RWPE2 (cell line): ENCODE measurements around the gene DNMT1.

Experiments used
- ATAC-seq: fragments of 200-7000 bp; cut with Tn5 transposase; 3 replicates; pipeline ENCODE4 v1.9.1; 2021; ENCODE audit warnings: low read depth
- DNase-seq: peaks from one replicate; pipeline ENCODE4 v3.0.0-alpha.2; 2020; ENCODE audit warnings: low spot score
- H3K27ac ChIP-seq: fragments of 450-650 bp; 2 replicates; pipeline ENCODE4 v1.5.1; 2017; ENCODE audit warnings: mild to moderate bottlenecking; ENCODE audit not compliant: poor library complexity, severe bottlenecking
- H3K27me3 ChIP-seq: fragments of 250-450 bp; sonication (Bioruptor Pico); 2 replicates; pipeline ENCODE4 v1.5.1; 2021; ENCODE audit warnings: mild to moderate bottlenecking, moderate library complexity; ENCODE audit not compliant: insufficient read depth, poor library complexity, severe bottlenecking
- H3K36me3 ChIP-seq: fragments of 250-450 bp; sonication (Bioruptor Pico); 2 replicates; pipeline ENCODE4 v1.5.1; 2020; ENCODE audit warnings: low read depth, mild to moderate bottlenecking, moderate library complexity
- H3K4me1 ChIP-seq: fragments of 250-450 bp; sonication (Bioruptor Pico); 2 replicates; pipeline ENCODE4 v1.5.1; 2021; ENCODE audit warnings: mild to moderate bottlenecking, moderate library complexity; ENCODE audit not compliant: insufficient read depth, poor library complexity, severe bottlenecking
- H3K4me3 ChIP-seq: fragments of 250-450 bp; sonication (Bioruptor Pico); 2 replicates; pipeline ENCODE4 v1.5.1; 2021; ENCODE audit warnings: mild to moderate bottlenecking, moderate library complexity; ENCODE audit not compliant: severe bottlenecking
- H3K9me3 ChIP-seq: fragments of 250-450 bp; sonication (Bioruptor Pico); 2 replicates; pipeline ENCODE4 v1.5.1; 2021; ENCODE audit warnings: mild to moderate bottlenecking, moderate library complexity; ENCODE audit not compliant: severe bottlenecking
- TF ChIP-seq, protein P1 (sequence below): fragments of 450-650 bp; IDR thresholded peaks from one replicate; pipeline ENCODE4 v1.5.1; 2017; ENCODE audit warnings: mild to moderate bottlenecking, moderate library complexity; ENCODE audit not compliant: poor library complexity, severe bottlenecking

Gene DNMT1

DNA sequence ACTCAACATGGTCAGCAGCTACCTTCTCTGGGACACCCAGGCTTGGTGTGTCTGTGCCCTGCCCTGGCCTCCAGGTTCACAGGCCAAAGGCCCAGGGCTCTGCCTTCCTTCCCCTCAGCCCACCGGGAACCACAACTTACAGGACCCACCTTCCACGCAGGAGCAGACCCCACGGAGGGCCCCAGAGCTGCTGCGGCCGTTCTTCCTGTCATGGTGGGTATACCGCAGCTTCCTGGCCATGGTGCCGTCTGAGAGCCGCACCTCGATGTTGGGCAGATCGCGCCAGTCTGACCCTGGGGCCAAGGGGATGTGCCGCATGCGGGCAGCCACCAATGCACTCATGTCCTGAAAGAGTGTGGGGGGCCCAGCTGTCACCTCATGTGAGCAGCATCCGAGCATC is 57.8 kb downstream of the DNMT1 start:
- no peak overlapping the region for H3K27ac ChIP-seq
- peaks cover 95% of the 10 kb centered on the region for H3K36me3 ChIP-seq
- peaks cover 5% of the 10 kb centered on the region for H3K4me1 ChIP-seq
- no peaks in the 10 kb centered on the region for H3K27me3 ChIP-seq
- no peak for DNase-seq
- TF ChIP-seq, protein P1, sequence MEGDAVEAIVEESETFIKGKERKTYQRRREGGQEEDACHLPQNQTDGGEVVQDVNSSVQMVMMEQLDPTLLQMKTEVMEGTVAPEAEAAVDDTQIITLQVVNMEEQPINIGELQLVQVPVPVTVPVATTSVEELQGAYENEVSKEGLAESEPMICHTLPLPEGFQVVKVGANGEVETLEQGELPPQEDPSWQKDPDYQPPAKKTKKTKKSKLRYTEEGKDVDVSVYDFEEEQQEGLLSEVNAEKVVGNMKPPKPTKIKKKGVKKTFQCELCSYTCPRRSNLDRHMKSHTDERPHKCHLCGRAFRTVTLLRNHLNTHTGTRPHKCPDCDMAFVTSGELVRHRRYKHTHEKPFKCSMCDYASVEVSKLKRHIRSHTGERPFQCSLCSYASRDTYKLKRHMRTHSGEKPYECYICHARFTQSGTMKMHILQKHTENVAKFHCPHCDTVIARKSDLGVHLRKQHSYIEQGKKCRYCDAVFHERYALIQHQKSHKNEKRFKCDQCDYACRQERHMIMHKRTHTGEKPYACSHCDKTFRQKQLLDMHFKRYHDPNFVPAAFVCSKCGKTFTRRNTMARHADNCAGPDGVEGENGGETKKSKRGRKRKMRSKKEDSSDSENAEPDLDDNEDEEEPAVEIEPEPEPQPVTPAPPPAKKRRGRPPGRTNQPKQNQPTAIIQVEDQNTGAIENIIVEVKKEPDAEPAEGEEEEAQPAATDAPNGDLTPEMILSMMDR: no peak
- no peak overlapping the region for H3K4me3 ChIP-seq
- H3K9me3 ChIP-seq: no peaks in the 10 kb centered on the region
- no peak for ATAC-seq

DNA sequence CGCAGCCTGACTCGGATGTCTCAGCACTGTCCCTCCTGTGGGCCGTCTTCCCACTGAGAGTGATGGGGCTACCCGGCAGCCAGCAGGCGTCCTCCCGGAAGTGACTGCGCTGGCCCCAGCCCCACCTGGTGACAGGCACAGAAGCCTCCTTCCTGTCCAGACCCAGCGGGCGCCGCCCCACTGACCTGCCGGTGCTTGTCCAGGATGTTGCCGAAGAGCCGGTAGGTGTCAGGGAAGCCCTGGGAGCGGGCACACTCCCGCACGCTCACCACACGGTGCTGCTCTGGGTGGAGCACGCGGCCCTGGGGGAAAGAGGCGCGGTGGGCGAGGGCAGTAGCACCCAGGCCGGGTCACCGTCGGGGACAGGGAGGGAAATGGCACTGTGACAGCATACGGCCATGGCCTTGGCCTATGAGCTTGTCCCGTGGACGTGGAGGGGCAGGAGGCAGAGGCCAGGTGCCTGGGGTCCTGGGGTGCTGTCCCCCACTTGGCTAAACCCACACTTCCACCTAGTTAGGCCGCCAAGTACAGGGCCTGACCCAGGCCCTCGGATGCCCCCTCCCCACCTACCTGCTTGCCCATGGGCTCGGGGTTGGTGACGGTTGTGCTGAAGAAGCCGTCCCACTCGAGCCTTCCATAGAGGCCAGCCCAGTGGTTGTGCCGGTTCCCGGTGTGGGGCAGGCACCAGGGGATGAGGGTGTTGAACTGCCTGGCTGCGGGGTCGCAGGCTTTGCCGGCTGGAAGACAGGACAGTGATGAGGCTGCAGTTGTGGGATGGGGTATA is 59.0 kb downstream of the DNMT1 start:
- Histone ChIP-seq H3K27ac (peak overlapping the region; percentile 24), H3K36me3 (peaks cover 95% of the 10 kb centered on the region), H3K4me1 (peaks cover 5% of the 10 kb centered on the region), H3K9me3 (no peaks in the 10 kb centered on the region), H3K27me3 (no peaks in the 10 kb centered on the region), H3K4me3 (no peak overlapping the region)
- TF ChIP-seq, protein P1: no peak
- DNase-seq (no peak), ATAC-seq (peak; percentile 63)

DNA sequence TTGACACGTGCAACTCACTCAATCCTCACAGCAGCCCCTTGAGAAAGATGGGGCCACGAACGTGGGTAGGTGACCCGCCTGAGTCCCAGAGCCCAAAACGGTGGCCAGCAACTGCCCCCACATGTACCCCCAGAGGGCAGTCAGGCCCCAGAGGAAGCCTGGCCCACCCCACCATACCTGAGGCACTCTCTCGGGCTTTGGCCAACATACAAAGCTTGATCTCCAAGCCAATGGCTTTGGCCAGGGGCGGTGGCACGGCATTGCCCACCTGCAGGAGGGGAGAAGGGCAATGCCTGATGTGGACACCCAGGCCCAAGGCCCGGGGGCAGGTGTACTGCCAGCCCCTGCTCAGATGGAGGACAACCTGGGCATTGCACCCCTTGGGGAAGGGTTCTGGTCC is 60.7 kb downstream of the DNMT1 start:
- Histone ChIP-seq H3K4me3 (no peak overlapping the region), H3K36me3 (peaks cover 93% of the 10 kb centered on the region), H3K9me3 (no peaks in the 10 kb centered on the region), H3K4me1 (peaks cover 5% of the 10 kb centered on the region), H3K27me3 (no peaks in the 10 kb centered on the region), H3K27ac (no peak overlapping the region)
- ATAC-seq (no peak), DNase-seq (no peak)
- TF ChIP-seq, protein P1: no peak

DNA sequence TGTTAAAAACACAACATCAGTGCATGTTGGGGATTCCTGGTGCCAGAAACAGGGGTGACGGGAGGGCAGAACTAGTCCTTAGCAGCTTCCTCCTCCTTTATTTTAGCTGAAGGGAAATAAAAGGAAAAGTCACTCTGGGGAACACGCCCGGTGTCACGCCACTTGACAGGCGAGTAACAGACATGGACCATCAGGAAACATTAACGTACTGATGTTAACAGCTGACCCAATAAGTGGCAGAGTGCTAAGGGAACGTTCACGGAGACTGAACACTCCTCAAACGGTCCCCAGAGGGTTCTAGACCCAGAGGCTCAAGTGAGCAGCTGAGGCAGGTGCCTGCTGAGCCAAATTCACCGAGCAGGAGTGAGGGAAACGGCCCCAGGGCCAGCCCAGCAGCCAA is 61.2 kb downstream of the DNMT1 start:
- peaks cover 93% of the 10 kb centered on the region for H3K36me3 ChIP-seq
- H3K27me3 ChIP-seq: no peaks in the 10 kb centered on the region
- ATAC-seq (no peak), DNase-seq (no peak)
- peaks cover 5% of the 10 kb centered on the region for H3K4me1 ChIP-seq
- H3K27ac ChIP-seq: no peak overlapping the region
- no peak overlapping the region for H3K4me3 ChIP-seq
- no peaks in the 10 kb centered on the region for H3K9me3 ChIP-seq
- TF ChIP-seq, protein P1: no peak

DNA sequence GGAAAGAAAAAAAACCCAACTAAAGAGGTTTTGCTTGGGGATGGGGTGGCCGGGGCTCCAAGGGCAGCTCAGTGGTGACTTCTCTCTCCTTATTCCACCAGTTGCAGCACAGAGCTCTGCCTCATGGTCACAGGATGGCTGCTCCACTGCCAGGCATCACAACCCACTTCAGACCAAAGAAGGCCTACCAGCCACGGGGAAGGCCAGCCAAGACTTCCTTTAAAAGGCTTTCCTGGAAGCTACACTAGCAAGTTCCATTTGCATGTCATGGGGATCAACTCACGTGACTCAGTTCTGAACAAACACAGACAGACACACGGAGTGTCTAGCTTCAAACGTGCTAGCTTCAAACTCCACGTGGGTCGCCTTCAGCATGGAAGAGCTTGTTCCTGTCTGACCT is 61.8 kb downstream of the DNMT1 start:
- Histone ChIP-seq H3K36me3 (peaks cover 93% of the 10 kb centered on the region), H3K4me3 (no peak overlapping the region), H3K4me1 (peaks cover 5% of the 10 kb centered on the region), H3K27me3 (no peaks in the 10 kb centered on the region), H3K27ac (no peak overlapping the region), H3K9me3 (no peaks in the 10 kb centered on the region)
- TF ChIP-seq, protein P1: no peak
- DNase-seq (no peak), ATAC-seq (no peak)
